Activated CD8-positive, alpha-beta T cell treated with anti-CD3 and anti-CD28 coated beads, Interleukin-2, amount 10 ng/mL, durations not matched to agents 7 days and 5 days (primary cell): ENCODE results near the gene BEND6. TPM values are rescaled to one million over a fixed set of nuclear protein-coding genes. Genes with fewer than 3 reads are reported as not detected.

ENCODE experiments used
- ATAC-seq: fragments of 150-1000 bp; cut with Tn5 transposase; one replicate; pipeline ENCODE4 v1.10.0; 2021; ENCODE audit warnings: moderate library complexity
- CTCF ChIA-PET: fragments of 350-600 bp; sonication (Branson Sonifier 250); formaldehyde crosslinking; loops from one replicate; lab custom pipeline; 2021; ENCODE audit warnings: antibody characterized with exemption; lab: Charles Lee
- POLR2A ChIA-PET: fragments of 350-600 bp; sonication (Branson Sonifier 250); formaldehyde crosslinking; loops from one replicate; lab custom pipeline; 2021; ENCODE audit warnings: antibody characterized with exemption; lab: Charles Lee
- DNase-seq: peaks from one replicate; pipeline ENCODE4 v3.0.0-alpha.2; 2020
- H3K27ac Mint-ChIP-seq: one replicate; pipeline ENCODE4 v1.8.0; 2021; ENCODE audit warnings: mild to moderate bottlenecking, mixed read lengths
- H3K27me3 Mint-ChIP-seq: one replicate; pipeline ENCODE4 v1.8.0; 2021; ENCODE audit warnings: low read depth, mixed read lengths
- H3K36me3 Mint-ChIP-seq: one replicate; pipeline ENCODE4 v1.8.0; 2021; ENCODE audit warnings: low read depth, mixed read lengths
- H3K4me1 Mint-ChIP-seq: one replicate; pipeline ENCODE4 v1.8.0; 2021; ENCODE audit warnings: low read depth, mixed read lengths
- H3K4me3 Mint-ChIP-seq: one replicate; pipeline ENCODE4 v1.8.0; 2021; ENCODE audit warnings: mild to moderate bottlenecking, mixed read lengths
- H3K9me3 Mint-ChIP-seq: one replicate; pipeline ENCODE4 v1.8.0; 2022; ENCODE audit warnings: mixed read lengths; ENCODE audit not compliant: insufficient read depth
- total RNA-seq, 2 experiments: library from RNA; stranded (reverse); gene quantifications; one replicate each; pipeline ENCODE4 v1.2.3, GENCODE V29; 2021

BEND6 gene
- total RNA-seq, 2 experiments from 2014 or later: not detected

DNA sequence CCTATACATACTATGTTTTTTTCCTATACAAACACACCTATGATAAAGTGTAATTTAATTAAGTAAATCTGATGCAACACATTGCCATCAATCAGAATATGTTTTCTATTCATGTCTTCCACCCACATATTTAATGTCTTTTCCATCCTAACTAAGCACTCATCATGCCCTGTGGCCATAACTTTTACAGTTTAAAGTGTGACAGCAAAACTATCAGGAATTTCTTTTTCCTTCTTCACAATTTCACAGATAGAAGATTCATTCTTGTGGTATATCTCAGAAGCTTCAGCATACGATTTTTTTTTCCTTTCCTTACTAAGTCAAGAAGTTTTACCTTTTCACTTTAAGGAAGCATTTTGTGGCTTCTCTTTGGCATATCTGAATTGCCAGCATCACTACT, 7.0 kb upstream of the BEND6 start:
- no peak overlapping the region for H3K27ac Mint-ChIP-seq
- H3K36me3 Mint-ChIP-seq: no peaks in the 10 kb centered on the region
- H3K27me3 Mint-ChIP-seq: peaks cover 58% of the 10 kb centered on the region
- CTCF ChIA-PET: no interaction called here
- H3K9me3 Mint-ChIP-seq: no peaks in the 10 kb centered on the region
- DNase-seq (no peak), ATAC-seq (no peak)
- H3K4me1 Mint-ChIP-seq: no peaks in the 10 kb centered on the region
- POLR2A ChIA-PET: no interaction called here
- no peak overlapping the region for H3K4me3 Mint-ChIP-seq

GRCh38 chr6:56949265-56949664, 5.6 kb upstream of the BEND6 start:
- Mint-ChIP-seq H3K4me3 (no peak overlapping the region), H3K36me3 (no peaks in the 10 kb centered on the region), H3K4me1 (peaks cover 11% of the 10 kb centered on the region), H3K9me3 (no peaks in the 10 kb centered on the region), H3K27ac (no peak overlapping the region), H3K27me3 (peaks cover 69% of the 10 kb centered on the region)
- ChIA-PET CTCF (interaction anchor here (0.7 kb wide), 1 partner anchor 45 kb away, joined by 3 read pairs; no protein-coding TSS in a partner anchor), POLR2A (no interaction called here)
- ATAC-seq (no peak), DNase-seq (no peak)

DNA sequence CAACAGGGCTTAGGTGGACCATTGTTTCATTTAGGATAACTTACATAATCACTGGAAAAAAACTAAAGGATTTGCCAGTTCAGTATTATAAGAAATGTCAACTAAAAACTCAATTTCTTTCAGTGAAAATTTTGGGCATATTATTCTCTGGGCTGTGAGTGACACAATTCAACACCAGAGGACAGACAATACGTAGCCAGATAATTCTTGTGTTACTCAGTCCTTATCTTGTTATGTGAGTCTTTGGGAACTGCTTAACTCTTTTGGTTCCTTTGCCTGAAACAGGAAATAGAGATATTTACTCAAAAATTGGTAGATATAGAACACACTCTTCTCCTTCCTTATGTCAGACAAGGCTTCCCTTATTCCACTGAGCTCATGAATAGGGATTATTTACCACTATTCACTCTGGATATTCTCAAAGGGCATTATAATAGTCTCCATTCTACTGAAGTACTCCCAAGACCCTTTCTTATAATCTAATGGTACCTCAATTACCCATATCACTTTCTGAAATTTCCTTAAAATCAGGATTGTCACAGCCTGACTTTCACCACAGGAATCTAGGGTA, 4.9 kb upstream of the BEND6 start:
- Mint-ChIP-seq H3K27me3 (peaks cover 65% of the 10 kb centered on the region), H3K4me1 (peaks cover 12% of the 10 kb centered on the region), H3K4me3 (no peak overlapping the region), H3K27ac (no peak overlapping the region), H3K36me3 (no peaks in the 10 kb centered on the region), H3K9me3 (no peaks in the 10 kb centered on the region)
- ATAC-seq: no peak
- POLR2A ChIA-PET: no interaction called here
- CTCF ChIA-PET: no interaction called here
- no peak for DNase-seq

GRCh38 chr6:56951049-56951831, 3.7 kb upstream of the BEND6 start:
- CTCF ChIA-PET: interaction anchor here (1.0 to 1.1 kb wide), 2 partner anchors 47 to 70 kb away, joined by 3 to 4 read pairs; no protein-coding TSS in a partner anchor
- H3K4me1 Mint-ChIP-seq: peaks cover 21% of the 10 kb centered on the region
- no peaks in the 10 kb centered on the region for H3K36me3 Mint-ChIP-seq
- H3K9me3 Mint-ChIP-seq: no peaks in the 10 kb centered on the region
- no peak for DNase-seq
- no peak for ATAC-seq
- H3K27me3 Mint-ChIP-seq: peaks cover 59% of the 10 kb centered on the region
- no peak overlapping the region for H3K27ac Mint-ChIP-seq
- no peak overlapping the region for H3K4me3 Mint-ChIP-seq
- POLR2A ChIA-PET: no interaction called here

DNA sequence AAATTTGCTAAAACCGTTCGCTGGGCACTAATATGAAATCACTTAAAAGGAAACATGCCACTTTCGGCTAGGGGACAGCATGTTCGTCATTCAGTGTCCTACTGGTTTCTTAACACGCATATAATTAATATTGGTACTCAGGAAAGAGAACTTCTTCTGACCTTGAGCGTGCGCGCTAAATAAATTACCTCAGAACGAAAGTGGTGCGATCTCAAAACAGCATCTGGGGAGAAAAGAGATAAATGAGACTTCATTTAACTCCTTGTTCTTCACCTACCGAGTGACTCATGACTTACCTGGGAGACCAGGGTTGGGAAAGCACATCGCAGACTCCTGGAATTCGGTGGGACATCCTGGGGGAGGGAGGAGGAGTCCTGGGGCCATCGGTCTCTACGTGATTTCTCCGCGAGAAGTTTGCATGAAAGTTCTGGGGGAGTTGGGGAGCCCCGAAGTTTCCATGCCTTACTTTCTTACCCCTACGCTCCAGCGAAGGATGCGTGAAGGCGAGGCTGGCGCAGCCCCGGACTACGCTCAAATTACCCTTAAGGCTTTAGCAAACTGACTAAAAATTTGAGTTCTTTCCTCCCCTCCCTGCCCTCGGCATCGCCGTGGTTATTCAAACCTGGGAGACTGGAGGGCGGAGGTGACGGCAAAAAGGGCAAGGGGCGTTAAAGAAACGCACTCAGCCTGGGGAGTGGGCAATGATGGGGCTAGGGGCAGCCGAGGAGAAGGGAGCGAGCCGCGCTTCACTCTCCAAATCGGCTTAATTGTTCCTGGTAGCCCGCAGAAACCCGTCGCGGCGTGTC, 1.1 kb upstream of the BEND6 start:
- Mint-ChIP-seq H3K4me1 (peaks cover 21% of the 10 kb centered on the region), H3K4me3 (peak overlapping the region; percentile 75), H3K27ac (no peak overlapping the region), H3K36me3 (no peaks in the 10 kb centered on the region), H3K27me3 (peaks cover 60% of the 10 kb centered on the region), H3K9me3 (no peaks in the 10 kb centered on the region)
- ATAC-seq: no peak
- POLR2A ChIA-PET: no interaction called here
- CTCF ChIA-PET: interaction anchor here (0.6 kb wide), 1 partner anchor 772 kb away, joined by 4 read pairs; no protein-coding TSS in a partner anchor
- peak; percentile 30 for DNase-seq

DNA sequence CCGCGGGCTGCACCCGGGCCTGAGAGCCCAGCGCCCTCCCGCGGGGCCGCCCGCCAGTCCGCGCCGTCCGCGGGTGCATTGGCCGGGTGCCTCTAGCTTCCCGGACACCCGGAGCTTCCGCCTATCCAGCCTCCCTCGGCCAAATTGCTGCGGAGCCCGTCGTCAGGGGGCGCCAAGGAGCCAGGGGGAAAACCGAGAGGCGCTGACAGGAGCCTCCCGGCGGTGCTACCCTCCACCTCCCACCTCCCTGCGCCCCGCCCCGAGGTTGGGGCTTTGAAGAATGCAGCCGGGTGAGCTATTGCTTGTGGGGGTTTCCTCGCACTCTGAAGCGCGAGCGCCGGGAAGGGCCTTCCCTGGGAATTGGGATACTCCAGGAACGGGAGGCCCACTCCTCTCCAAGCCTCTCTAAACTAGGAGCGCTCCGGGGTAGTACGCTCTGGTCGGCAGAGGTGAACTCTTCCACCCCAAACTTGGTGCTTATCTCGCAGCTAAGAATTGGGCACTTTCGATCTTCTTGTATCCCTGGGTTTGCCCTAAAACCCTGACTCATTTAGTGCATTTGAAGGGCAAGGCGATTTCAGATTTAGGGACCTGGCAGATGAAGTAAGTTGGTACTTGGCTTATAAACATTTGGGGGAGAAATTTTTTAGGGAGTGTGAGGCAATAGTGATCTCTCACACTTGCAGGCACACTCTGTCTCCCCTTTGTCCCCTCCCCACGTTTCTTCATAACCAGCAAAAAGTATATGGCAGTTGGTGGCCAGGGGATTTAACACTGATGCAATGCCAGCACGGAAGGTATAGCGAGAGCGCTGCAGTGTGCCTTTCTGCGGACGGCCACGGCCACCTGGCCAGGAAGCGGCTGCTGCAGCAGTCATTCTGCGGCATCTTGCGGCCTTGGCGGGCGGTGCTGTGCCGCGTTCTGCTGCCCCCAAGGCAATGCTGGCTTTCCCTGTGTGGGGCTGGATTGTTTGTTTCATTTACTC, 556 bp downstream of the BEND6 start:
- Mint-ChIP-seq H3K27me3 (peaks cover 56% of the 10 kb centered on the region), H3K4me3 (peak overlapping the region; percentile 72), H3K4me1 (peaks cover 21% of the 10 kb centered on the region), H3K9me3 (no peaks in the 10 kb centered on the region), H3K36me3 (no peaks in the 10 kb centered on the region), H3K27ac (peak overlapping the region; percentile 35)
- DNase-seq: peak; percentile 69
- CTCF ChIA-PET: interaction anchor here (0.6 to 1.9 kb wide), 6 partner anchors 9 to 361 kb away, joined by 3 to 13 read pairs (median 3); partner anchors contain the start of gene PRIM2
- POLR2A ChIA-PET: no interaction called here
- peak; percentile 74 for ATAC-seq

DNA sequence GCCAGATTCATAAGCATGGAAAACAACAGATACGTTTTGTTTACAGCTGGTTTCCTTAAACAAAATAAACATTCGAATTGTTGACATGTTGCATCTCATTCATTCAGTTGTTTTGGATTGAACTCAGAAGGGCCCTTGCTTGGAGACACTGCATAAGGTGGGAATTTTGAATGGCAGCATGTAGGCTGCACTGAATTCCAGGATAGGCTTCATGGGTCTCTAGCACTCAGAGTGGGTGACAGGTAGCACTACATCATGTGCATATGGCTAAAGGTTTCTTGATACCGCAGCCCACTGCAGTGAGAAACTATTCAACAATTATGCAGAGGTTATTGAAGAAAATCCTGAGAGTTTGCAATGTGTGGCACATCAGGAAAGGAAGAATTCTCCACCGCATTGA, 1.6 kb downstream of the BEND6 start:
- peaks cover 21% of the 10 kb centered on the region for H3K4me1 Mint-ChIP-seq
- ATAC-seq (no peak), DNase-seq (no peak)
- H3K36me3 Mint-ChIP-seq: no peaks in the 10 kb centered on the region
- H3K27ac Mint-ChIP-seq: no peak overlapping the region
- ChIA-PET CTCF (interaction anchor here (1.0 to 1.9 kb wide), 4 partner anchors 52 to 360 kb away, joined by 3 to 13 read pairs (median 4); partner anchors contain the start of gene PRIM2), POLR2A (no interaction called here)
- H3K9me3 Mint-ChIP-seq: no peaks in the 10 kb centered on the region
- H3K4me3 Mint-ChIP-seq: no peak overlapping the region
- H3K27me3 Mint-ChIP-seq: peaks cover 53% of the 10 kb centered on the region

DNA sequence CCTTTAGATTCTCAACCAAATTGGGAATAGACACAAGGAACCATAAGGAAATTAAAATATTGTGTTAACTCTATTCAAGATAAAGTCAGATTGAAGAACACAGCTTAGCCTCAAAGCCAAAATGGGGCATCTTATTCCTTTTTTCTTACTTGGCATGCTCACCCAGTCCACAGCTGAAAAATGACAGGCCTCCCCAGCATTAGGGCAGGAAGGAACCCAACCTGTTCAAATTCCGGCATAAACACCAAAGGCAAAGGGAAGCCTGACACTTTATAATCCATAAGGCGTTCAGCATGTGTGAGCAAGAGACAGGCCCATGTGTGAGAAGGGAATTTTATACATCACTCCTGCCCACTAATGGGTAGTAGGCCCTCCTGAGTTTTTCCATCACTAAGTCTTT, 2.9 kb downstream of the BEND6 start:
- ChIA-PET CTCF (no interaction called here), POLR2A (no interaction called here)
- no peaks in the 10 kb centered on the region for H3K9me3 Mint-ChIP-seq
- DNase-seq: no peak
- no peaks in the 10 kb centered on the region for H3K36me3 Mint-ChIP-seq
- H3K4me3 Mint-ChIP-seq: no peak overlapping the region
- no peak for ATAC-seq
- H3K27me3 Mint-ChIP-seq: peaks cover 48% of the 10 kb centered on the region
- no peak overlapping the region for H3K27ac Mint-ChIP-seq
- H3K4me1 Mint-ChIP-seq: peaks cover 21% of the 10 kb centered on the region

DNA sequence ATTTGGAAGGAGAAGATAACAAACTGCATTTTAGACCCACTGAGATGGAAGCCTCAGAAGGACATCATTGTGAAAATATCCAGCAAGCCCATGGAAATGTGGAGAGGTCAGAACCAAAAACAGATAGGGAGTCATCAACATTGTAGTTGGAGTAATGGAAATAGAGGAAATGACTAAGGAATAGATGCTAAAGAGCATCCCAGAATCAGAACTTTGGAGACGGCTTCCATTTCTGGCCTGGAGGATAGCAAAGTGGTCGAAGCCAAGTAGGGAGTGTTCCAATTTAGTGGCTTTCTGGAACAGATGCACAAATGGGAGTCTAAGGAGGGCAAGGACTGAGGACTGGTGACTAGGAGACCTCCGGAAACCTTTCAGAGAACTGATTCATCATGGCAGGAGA, 3.6 kb downstream of the BEND6 start:
- Mint-ChIP-seq H3K27me3 (peaks cover 41% of the 10 kb centered on the region), H3K4me1 (peaks cover 18% of the 10 kb centered on the region), H3K27ac (no peak overlapping the region), H3K36me3 (no peaks in the 10 kb centered on the region), H3K9me3 (no peaks in the 10 kb centered on the region), H3K4me3 (no peak overlapping the region)
- ChIA-PET CTCF (interaction anchor here (1.1 kb wide), 1 partner anchor 54 kb away, joined by 3 read pairs; no protein-coding TSS in a partner anchor), POLR2A (no interaction called here)
- no peak for DNase-seq
- ATAC-seq: no peak

- DNase-seq (no peak), ATAC-seq (no peak)
- POLR2A ChIA-PET: no interaction called here
- Mint-ChIP-seq H3K4me3 (no peak overlapping the region), H3K9me3 (no peaks in the 10 kb centered on the region), H3K36me3 (no peaks in the 10 kb centered on the region), H3K4me1 (peaks cover 12% of the 10 kb centered on the region), H3K27ac (no peak overlapping the region), H3K27me3 (peaks cover 36% of the 10 kb centered on the region)
- CTCF ChIA-PET: interaction anchor here (1.1 kb wide), 1 partner anchor 55 kb away, joined by 3 read pairs; no protein-coding TSS in a partner anchor
These were observed 4.2 kb downstream of the BEND6 start for GRCh38 chr6:56959094-56959493.

DNA sequence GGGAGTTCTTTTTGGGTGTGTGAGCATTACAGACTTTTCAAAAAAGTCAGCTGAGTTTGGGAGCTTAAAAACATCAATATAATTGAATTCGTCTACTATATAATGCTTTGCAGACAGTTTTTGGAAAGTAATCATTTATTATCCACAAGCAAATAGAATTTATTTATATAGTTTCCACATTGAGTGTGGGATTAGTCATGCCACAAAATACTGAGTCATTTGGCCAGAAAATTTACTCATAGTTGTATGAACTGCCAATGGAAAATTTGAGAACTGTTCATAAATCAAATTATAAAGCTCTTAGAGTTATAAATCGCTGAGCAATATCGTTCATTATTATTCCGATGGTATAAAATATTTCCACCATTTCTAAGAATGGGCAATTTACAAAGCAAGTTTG, 5.0 kb downstream of the BEND6 start:
- H3K4me3 Mint-ChIP-seq: no peak overlapping the region
- CTCF ChIA-PET: interaction anchor here (4.5 kb wide), 1 partner anchor 56 kb away, joined by 18 read pairs; no protein-coding TSS in a partner anchor
- H3K27ac Mint-ChIP-seq: no peak overlapping the region
- POLR2A ChIA-PET: no interaction called here
- no peak for ATAC-seq
- H3K9me3 Mint-ChIP-seq: no peaks in the 10 kb centered on the region
- no peak for DNase-seq
- H3K4me1 Mint-ChIP-seq: peaks cover 9% of the 10 kb centered on the region
- no peaks in the 10 kb centered on the region for H3K36me3 Mint-ChIP-seq
- peaks cover 35% of the 10 kb centered on the region for H3K27me3 Mint-ChIP-seq
